GM19193 (cell line): ENCODE results near the gene FCRL5.

Experiments
- POLR2A ChIP-seq: IDR thresholded peaks from 4 replicates; pipeline ENCODE4 v1.6.1; 2011; ENCODE audit not compliant: insufficient read depth, insufficient read length; ENCODE audit errors: extremely low read depth

The FCRL5 gene

GRCh38 chr1:157540852-157541251 is 11.5 kb downstream of the FCRL5 start:
- no peak for TF ChIP-seq POLR2A

- no peak for TF ChIP-seq POLR2A
Measured at GRCh38 chr1:157540160-157540748, 12.1 kb downstream of the FCRL5 start.

- no peak for TF ChIP-seq POLR2A
Measured at GRCh38 chr1:157539568-157539967, 12.7 kb downstream of the FCRL5 start.

- TF ChIP-seq POLR2A: no peak
Measured at GRCh38 chr1:157532569-157532968, 19.7 kb downstream of the FCRL5 start.

GRCh38 chr1:157523774-157524493 is 28.4 kb downstream of the FCRL5 start:
- TF ChIP-seq POLR2A: no peak

GRCh38 chr1:157521056-157521455 is 31.3 kb downstream of the FCRL5 start:
- TF ChIP-seq POLR2A: no peak

GRCh38 chr1:157520386-157520935 is 31.9 kb downstream of the FCRL5 start:
- no peak for TF ChIP-seq POLR2A

GRCh38 chr1:157519451-157519850 is 32.9 kb downstream of the FCRL5 start:
- TF ChIP-seq POLR2A: no peak

- no peak for TF ChIP-seq POLR2A
Measured at GRCh38 chr1:157517016-157517415, 35.3 kb downstream of the FCRL5 start.

- no peak for TF ChIP-seq POLR2A
Measured at GRCh38 chr1:157515709-157516108, 36.6 kb downstream of the FCRL5 start.

GRCh38 chr1:157515141-157515540 is 37.2 kb downstream of the FCRL5 start:
- no peak for TF ChIP-seq POLR2A

- TF ChIP-seq POLR2A: no peak
Measured at GRCh38 chr1:157512036-157512969, 40.0 kb downstream of the FCRL5 start.

GRCh38 chr1:157509546-157510232 is 42.6 kb downstream of the FCRL5 start:
- no peak for TF ChIP-seq POLR2A

GRCh38 chr1:157505481-157506272 is 46.6 kb downstream of the FCRL5 start:
- TF ChIP-seq POLR2A: no peak
